ENCODE results near the gene SCRT2. TPM values are rescaled to one million over a fixed set of nuclear protein-coding genes. Genes with fewer than 3 reads are reported as not detected.

Gene SCRT2
- total and polyA plus RNA-seq, 9 of the 15 experiments (the other 6 are each of a cell fraction or from before 2014, with no cell fraction given), result 0.04 to 0.75 (median 0.13) TPM; not detected in 2

DNA sequence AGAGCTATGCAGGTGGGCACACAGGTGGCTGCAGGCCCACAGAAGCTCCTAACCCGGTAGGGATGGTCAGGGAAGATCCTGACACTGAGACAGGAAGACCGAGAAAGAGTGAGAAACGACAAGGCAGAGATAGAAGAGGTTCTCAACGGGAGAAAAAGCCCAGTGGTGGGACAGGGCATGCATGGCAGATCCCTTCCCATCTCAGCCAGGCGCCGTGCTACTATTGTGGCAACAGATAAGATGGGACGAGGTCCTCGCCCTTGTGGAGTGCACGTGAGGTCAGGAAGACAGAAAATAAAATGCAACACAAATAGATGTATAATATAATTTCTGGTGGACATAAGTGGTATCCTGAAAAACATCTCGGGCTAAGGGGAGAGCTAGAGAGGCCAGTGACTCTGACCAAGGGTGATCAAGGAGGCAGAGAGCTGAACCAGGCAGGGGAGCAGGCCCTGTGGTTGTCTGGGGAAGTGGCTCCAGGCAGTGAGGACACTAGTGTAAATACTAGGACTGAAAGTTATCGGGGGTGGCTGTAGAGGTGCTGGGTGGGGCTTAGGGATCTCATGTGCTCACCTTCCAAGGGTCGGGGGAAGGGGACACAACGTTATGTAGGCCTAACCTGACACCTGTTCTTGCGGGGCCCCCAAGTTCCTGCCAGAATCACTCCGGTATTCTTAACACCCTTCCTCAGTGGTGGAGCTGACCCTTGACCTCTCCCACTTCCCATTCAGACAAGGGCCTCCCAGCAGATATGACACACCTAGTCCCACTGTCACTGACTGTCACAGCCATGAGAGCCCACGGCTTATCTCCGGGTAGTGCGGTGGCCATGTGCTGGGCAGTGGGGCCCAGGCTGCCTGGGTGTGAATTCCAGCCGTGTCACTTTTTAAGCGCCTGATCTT, 23.6 kb downstream of the SCRT2 start (continued):
- TF ChIP-seq, protein P1, sequence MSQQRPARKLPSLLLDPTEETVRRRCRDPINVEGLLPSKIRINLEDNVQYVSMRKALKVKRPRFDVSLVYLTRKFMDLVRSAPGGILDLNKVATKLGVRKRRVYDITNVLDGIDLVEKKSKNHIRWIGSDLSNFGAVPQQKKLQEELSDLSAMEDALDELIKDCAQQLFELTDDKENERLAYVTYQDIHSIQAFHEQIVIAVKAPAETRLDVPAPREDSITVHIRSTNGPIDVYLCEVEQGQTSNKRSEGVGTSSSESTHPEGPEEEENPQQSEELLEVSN (IDR thresholded peaks at IDR 0.05; ENCODE audit: borderline replicate concordance in 1 of 2, extremely low read depth in 1 of 2, insufficient read depth in 1 of 2, insufficient read length in 1 of 2, low read depth in 1 of 2, low read length in 1 of 2, poor library complexity in 1 of 2, severe bottlenecking in 1 of 2), result peak; percentile 62 to 82
- TF ChIP-seq, protein P2, sequence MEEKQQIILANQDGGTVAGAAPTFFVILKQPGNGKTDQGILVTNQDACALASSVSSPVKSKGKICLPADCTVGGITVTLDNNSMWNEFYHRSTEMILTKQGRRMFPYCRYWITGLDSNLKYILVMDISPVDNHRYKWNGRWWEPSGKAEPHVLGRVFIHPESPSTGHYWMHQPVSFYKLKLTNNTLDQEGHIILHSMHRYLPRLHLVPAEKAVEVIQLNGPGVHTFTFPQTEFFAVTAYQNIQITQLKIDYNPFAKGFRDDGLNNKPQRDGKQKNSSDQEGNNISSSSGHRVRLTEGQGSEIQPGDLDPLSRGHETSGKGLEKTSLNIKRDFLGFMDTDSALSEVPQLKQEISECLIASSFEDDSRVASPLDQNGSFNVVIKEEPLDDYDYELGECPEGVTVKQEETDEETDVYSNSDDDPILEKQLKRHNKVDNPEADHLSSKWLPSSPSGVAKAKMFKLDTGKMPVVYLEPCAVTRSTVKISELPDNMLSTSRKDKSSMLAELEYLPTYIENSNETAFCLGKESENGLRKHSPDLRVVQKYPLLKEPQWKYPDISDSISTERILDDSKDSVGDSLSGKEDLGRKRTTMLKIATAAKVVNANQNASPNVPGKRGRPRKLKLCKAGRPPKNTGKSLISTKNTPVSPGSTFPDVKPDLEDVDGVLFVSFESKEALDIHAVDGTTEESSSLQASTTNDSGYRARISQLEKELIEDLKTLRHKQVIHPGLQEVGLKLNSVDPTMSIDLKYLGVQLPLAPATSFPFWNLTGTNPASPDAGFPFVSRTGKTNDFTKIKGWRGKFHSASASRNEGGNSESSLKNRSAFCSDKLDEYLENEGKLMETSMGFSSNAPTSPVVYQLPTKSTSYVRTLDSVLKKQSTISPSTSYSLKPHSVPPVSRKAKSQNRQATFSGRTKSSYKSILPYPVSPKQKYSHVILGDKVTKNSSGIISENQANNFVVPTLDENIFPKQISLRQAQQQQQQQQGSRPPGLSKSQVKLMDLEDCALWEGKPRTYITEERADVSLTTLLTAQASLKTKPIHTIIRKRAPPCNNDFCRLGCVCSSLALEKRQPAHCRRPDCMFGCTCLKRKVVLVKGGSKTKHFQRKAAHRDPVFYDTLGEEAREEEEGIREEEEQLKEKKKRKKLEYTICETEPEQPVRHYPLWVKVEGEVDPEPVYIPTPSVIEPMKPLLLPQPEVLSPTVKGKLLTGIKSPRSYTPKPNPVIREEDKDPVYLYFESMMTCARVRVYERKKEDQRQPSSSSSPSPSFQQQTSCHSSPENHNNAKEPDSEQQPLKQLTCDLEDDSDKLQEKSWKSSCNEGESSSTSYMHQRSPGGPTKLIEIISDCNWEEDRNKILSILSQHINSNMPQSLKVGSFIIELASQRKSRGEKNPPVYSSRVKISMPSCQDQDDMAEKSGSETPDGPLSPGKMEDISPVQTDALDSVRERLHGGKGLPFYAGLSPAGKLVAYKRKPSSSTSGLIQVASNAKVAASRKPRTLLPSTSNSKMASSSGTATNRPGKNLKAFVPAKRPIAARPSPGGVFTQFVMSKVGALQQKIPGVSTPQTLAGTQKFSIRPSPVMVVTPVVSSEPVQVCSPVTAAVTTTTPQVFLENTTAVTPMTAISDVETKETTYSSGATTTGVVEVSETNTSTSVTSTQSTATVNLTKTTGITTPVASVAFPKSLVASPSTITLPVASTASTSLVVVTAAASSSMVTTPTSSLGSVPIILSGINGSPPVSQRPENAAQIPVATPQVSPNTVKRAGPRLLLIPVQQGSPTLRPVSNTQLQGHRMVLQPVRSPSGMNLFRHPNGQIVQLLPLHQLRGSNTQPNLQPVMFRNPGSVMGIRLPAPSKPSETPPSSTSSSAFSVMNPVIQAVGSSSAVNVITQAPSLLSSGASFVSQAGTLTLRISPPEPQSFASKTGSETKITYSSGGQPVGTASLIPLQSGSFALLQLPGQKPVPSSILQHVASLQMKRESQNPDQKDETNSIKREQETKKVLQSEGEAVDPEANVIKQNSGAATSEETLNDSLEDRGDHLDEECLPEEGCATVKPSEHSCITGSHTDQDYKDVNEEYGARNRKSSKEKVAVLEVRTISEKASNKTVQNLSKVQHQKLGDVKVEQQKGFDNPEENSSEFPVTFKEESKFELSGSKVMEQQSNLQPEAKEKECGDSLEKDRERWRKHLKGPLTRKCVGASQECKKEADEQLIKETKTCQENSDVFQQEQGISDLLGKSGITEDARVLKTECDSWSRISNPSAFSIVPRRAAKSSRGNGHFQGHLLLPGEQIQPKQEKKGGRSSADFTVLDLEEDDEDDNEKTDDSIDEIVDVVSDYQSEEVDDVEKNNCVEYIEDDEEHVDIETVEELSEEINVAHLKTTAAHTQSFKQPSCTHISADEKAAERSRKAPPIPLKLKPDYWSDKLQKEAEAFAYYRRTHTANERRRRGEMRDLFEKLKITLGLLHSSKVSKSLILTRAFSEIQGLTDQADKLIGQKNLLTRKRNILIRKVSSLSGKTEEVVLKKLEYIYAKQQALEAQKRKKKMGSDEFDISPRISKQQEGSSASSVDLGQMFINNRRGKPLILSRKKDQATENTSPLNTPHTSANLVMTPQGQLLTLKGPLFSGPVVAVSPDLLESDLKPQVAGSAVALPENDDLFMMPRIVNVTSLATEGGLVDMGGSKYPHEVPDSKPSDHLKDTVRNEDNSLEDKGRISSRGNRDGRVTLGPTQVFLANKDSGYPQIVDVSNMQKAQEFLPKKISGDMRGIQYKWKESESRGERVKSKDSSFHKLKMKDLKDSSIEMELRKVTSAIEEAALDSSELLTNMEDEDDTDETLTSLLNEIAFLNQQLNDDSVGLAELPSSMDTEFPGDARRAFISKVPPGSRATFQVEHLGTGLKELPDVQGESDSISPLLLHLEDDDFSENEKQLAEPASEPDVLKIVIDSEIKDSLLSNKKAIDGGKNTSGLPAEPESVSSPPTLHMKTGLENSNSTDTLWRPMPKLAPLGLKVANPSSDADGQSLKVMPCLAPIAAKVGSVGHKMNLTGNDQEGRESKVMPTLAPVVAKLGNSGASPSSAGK (IDR thresholded peaks at IDR 0.05), result peak; percentile 90
- TF ChIP-seq NFRKB (IDR thresholded peaks at IDR 0.05; ENCODE audit: low read depth) (0 out of 2 replicates have a peak, but pooled peaks have one; percentile 19), RBM25 (IDR thresholded peaks at IDR 0.05; ENCODE audit: low read depth, low read length, severe bottlenecking) (no peak), TAF9B (IDR thresholded peaks at IDR 0.05; ENCODE audit: partially characterized antibody) (no peak)
- TF ChIP-seq, protein P3, sequence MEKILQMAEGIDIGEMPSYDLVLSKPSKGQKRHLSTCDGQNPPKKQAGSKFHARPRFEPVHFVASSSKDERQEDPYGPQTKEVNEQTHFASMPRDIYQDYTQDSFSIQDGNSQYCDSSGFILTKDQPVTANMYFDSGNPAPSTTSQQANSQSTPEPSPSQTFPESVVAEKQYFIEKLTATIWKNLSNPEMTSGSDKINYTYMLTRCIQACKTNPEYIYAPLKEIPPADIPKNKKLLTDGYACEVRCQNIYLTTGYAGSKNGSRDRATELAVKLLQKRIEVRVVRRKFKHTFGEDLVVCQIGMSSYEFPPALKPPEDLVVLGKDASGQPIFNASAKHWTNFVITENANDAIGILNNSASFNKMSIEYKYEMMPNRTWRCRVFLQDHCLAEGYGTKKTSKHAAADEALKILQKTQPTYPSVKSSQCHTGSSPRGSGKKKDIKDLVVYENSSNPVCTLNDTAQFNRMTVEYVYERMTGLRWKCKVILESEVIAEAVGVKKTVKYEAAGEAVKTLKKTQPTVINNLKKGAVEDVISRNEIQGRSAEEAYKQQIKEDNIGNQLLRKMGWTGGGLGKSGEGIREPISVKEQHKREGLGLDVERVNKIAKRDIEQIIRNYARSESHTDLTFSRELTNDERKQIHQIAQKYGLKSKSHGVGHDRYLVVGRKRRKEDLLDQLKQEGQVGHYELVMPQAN (IDR thresholded peaks at IDR 0.05; ENCODE audit: borderline replicate concordance), result peak; percentile 32; the same call in 1 of the 2 replicates
- TF ChIP-seq, protein P4, sequence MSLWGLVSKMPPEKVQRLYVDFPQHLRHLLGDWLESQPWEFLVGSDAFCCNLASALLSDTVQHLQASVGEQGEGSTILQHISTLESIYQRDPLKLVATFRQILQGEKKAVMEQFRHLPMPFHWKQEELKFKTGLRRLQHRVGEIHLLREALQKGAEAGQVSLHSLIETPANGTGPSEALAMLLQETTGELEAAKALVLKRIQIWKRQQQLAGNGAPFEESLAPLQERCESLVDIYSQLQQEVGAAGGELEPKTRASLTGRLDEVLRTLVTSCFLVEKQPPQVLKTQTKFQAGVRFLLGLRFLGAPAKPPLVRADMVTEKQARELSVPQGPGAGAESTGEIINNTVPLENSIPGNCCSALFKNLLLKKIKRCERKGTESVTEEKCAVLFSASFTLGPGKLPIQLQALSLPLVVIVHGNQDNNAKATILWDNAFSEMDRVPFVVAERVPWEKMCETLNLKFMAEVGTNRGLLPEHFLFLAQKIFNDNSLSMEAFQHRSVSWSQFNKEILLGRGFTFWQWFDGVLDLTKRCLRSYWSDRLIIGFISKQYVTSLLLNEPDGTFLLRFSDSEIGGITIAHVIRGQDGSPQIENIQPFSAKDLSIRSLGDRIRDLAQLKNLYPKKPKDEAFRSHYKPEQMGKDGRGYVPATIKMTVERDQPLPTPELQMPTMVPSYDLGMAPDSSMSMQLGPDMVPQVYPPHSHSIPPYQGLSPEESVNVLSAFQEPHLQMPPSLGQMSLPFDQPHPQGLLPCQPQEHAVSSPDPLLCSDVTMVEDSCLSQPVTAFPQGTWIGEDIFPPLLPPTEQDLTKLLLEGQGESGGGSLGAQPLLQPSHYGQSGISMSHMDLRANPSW (CRISPR knock-in tag; IDR thresholded peaks at IDR 0.05), result no peak

Measured in K562 (cell line).